ENCODE measurements around the gene ABHD12B.
"Not testable (repeated sequence)": the region's sequence is repeated elsewhere in the genome, so short reads cannot be mapped to it uniquely, and the experiment has no call there.

ABHD12B gene

GRCh38 chr14:50932592-50933495, 61.0 kb downstream of the ABHD12B start:
- DNase-seq (ENCODE audit: low spot score) (no peak), FAIRE-seq (no peak)

DNA sequence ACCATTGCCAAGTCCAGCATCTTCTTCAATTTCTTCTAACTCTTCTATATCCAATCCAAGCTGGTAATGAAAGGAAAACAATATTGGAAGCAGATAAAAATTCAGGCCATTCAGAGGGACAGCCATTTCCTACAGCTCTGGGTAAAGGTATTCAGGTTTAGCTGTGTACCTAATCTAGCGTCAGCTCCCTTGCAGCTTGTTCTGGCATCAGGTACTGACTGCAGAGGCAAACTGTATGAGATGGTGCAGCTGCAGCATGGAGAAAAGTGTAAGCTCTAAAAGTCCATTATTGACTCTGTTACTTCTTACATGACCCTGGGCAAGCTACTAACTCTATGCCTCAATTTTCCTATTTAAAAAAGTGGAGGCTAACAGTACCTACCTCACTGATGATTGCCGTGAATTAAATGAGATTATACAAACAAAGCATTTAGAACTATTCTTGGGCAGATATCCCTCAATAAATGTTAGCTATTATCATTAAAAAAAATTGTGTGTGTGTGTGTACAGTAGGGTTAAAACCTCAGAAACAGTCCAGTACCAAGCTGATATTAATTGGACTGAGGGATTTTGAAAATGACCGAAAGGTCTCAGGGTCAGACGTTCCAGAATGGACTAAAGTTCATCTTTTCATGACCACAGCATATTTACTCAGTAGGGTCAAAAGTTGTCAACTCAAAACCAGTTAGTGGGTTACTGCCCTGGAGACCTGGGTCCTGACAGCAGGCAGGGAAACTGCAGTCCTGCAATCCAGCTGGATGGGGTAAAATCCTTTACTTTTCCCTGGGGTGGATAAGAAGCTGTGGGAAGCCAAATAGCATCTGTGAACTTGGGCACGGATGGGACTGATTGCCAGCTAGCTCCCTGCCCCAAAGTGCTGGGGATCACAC, 63.5 kb downstream of the ABHD12B start:
- FAIRE-seq = no peak
- DNase-seq (ENCODE audit: low spot score) = no peak

GRCh38 chr14:50936016-50936340, 64.1 kb downstream of the ABHD12B start:
- FAIRE-seq (peak; percentile 78), DNase-seq (ENCODE audit: low spot score) (no peak)

GRCh38 chr14:50936882-50937281, 65.0 kb downstream of the ABHD12B start:
- DNase-seq (ENCODE audit: low spot score) (no peak), FAIRE-seq (no peak)

- no peak for DNase-seq (ENCODE audit: low spot score)
- FAIRE-seq = no peak
These were observed 65.5 kb downstream of the ABHD12B start for GRCh38 chr14:50937325-50937724.

GRCh38 chr14:50937800-50938199, 65.9 kb downstream of the ABHD12B start:
- FAIRE-seq = no peak
- DNase-seq (ENCODE audit: low spot score) = no peak

- no peak for DNase-seq (ENCODE audit: low spot score)
- FAIRE-seq = no peak
These were observed 69.3 kb downstream of the ABHD12B start for GRCh38 chr14:50941151-50941550.

- not testable (repeated sequence) for DNase-seq (ENCODE audit: low spot score); FAIRE-seq
These were observed 69.8 kb downstream of the ABHD12B start for GRCh38 chr14:50941638-50942037.

DNA sequence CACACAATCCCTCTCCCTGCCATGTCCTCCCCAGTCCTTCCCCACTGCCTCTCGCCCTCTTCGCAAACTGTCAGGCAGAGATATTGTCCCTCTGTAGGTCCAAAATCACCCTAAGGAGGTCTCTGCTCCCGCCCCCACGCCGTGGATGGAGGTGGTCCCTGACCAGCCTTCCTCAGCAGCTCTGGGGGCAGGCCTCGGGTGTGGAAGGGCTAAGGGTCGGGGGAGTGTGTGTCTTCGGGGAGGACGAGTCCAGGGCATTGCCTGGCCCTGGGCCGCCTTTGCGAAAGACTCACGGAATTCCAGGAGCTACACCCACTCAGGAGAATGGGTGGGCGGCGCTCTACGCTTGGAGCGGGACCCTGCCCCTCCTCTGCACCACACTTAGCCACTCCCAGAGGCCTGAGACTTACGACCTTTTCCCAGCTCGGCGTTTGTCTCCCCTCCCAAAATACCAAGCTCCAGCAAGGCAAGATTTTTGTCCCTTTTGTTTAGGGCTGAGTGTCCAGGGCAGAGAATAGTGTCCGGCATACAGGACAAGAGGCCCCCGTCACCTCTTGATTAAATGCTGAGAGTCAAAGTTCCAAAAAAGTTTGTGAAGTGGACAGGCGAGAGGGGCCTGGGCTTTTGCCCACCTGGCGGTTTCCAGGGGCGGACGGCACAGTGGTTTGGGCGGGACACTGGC, 71.5 kb downstream of the ABHD12B start:
- FAIRE-seq = peak; percentile 87
- DNase-seq (ENCODE audit: low spot score) = peak; percentile 83

DNA sequence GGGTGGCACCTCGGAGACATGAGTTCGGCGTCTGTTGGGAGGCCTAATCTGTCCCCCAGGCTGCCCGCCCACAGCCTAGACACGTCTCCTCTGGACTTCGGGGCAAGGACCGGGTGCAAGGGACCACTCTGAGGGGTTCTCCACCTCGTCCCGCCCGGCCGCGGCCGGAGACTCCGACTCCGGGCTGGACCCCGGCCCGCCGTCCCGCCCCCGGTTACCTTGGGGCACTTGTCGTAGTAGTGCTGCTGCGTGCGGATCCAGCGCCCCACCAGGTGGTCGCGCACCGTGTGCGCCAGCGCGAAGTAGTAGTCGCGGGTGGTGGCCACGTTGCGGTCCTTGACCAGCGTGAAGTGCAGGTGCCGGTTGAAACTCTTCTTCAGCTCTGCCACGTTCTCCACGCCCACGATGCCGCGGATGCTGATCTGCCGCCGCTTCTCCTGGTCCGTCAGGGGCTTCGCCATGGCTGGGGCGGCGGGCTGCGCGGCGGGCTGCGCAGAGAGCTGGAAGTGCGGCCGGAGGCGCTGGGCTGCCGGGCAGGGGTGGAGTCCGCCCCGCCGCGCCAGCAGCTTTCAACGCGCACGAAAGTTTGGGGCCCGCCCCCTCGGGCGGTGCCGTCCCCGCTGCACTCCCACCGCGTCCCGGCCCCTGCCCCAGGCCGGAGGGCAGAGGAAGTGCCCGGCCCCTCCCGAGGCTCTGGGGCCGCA, 72.2 kb downstream of the ABHD12B start, which contains the start of gene PYGL:
Gene PYGL (minus strand): TSS at position 541 of the 704 bp plus-strand sequence. CDS start 80 bp downstream, at position 461.
- DNase-seq (ENCODE audit: low spot score) = peak; percentile 96
- peak; percentile 98 for FAIRE-seq

DNA sequence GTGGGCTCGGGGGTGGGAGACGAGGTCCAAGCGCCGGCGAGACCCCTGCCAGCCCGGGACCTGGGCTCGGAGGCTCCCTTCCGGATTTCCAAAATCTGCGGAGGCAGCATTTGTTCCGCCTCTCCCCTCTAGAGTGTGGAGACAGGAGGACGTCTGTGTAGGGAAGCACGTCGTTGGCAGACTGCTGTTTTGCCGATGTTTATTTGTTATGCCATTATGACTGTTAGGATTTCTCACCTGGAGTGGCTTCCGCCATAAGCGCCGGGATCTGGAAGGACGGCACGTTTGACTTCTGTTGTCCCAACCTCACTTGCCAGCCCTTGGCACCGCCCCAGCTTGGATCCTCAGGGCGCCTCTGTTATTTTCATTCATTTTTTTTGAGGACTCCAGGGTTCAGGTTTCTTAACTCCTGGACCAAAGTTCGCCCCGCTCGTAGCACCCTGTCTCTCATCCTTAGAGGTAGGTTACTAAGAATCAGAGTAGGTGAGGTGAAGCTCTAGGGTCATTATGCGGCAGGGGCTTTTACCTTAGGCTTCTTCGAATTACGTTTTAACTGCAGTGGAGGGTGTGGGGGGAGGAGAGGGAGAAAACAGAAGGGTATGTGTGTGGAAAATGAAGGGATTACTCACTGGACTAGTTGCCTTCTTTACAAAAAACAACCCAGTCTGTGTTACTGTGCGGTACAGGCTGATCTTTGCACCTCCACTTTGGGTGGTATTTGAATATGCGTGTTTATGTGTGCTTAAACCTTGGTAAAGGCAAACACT, 73.0 kb downstream of the ABHD12B start:
- peak; percentile 82 for FAIRE-seq
- peak; percentile 57 for DNase-seq (ENCODE audit: low spot score)

DNA sequence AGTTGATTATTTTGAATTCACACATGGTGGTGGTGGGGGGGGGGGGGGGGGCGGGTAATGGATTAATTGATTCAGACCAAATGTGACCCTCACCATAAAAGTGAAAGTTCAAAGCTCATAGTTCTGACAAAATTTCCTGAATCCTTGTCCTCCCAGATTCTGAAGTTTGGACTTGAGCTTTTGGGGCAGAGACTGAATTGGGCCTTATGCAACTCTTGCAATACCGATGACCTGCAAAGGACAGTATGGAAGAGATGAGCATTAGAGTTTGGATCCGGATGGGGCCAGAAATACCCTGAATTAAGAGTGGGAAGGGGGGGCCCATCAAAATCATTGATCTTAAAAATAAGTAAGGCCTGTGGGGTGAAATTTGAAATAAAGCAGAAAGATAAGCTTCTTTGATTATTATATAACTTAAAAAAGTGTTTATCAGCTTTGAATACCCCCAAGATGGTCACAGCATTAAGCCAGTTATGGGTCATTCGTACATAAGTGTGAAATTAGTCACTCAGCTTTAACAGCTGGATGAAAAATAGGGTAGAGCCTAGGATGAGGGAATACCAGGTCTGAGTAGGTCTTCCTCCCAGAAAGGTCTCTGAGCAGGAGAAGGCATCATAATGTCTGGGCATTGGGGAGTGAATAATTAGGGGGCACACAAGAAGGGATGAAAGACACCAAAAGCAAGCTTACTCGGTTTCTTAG, 74.5 kb downstream of the ABHD12B start:
- FAIRE-seq (no peak), DNase-seq (ENCODE audit: low spot score) (no peak)

DNA sequence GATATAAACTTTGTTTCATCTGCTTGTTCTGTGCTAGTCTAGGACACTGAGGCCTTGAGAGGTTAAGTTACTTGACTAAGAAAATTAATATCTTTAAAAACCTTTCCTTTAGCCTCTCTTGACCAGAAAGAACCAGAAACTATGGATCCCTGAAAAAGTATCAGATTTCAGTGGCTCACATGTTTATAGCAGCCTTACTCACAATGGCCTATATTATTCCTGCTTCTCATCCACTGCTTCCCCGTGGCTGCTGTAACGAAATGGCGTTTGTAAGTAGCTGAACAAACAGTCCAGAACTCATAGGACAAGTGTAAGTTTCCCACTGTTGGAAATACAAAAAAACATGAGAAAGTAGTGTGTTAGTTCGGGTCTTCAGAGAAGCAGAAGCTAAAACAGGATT, 75.6 kb downstream of the ABHD12B start:
- FAIRE-seq = no peak
- DNase-seq (ENCODE audit: low spot score) = no peak

DNA sequence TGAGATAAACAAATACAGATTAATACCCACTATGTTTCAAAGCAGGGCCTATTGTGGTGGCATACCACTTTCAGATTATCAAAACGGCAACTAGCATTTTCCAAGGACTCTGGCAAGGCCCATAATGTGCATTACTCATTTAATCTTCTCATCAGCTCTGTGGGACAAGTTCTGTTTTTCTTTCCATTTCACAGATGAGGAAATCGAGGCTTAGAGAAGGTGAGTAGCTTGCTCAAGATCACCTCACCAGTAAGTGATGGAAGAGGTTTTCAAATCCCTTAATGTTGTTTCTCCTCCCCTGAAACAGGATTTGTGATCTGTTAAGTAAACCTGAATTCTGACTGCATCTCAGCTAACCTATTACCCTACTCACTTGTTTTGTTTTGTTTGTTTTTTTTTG, 76.4 kb downstream of the ABHD12B start:
- no peak for FAIRE-seq
- DNase-seq (ENCODE audit: low spot score) = no peak

DNA sequence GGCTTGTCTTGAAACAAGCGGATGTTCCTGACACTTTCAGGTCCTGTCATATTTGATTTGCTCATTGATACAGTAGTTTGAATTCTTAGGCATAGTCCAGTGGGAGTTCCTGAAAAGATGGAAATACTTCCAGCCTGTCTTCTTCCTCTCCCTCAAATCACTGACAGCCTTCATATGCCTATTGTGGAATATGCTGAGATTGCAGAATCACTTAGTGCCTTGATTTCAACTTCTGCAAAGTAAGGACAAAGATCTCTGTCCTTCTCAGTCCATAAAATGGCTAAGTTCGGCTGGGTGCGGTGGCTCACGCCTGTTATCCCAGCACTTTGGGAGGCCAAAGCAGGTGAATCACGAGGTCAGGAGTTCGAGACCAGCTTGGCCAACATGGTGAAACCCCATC, 79.2 kb downstream of the ABHD12B start:
- DNase-seq (ENCODE audit: low spot score) (no peak), FAIRE-seq (no peak)

- DNase-seq (ENCODE audit: low spot score) = no peak
- FAIRE-seq = no peak
These were observed 81.6 kb downstream of the ABHD12B start for GRCh38 chr14:50953502-50953901.

Measured in urothelium cell line (cell line).